ENCODE results near the gene CNTNAP5.

DNA sequence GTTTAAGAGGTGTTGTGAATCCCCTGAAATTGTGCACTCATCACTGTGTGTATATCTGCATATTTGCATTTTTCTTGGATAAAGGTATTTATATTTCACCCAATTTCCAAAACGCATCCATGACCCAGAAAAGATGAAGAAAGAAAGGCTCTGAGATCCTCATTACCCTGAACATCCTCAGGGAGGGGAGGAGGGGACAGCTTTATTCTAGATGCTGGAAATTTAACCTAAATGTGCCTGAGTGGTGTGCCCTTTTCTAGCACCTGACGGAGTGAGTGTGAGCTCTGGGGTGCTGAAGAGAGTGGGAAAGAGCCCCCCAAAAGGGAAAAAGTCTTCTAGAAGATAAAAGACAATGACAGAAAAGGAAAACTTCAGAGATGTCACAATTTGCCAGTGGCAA, 20.8 kb downstream of the CNTNAP5 start:
- TF ChIP-seq POLR2A (IDR thresholded peaks at IDR 0.05): no peak
- TF ChIP-seq, protein P1, sequence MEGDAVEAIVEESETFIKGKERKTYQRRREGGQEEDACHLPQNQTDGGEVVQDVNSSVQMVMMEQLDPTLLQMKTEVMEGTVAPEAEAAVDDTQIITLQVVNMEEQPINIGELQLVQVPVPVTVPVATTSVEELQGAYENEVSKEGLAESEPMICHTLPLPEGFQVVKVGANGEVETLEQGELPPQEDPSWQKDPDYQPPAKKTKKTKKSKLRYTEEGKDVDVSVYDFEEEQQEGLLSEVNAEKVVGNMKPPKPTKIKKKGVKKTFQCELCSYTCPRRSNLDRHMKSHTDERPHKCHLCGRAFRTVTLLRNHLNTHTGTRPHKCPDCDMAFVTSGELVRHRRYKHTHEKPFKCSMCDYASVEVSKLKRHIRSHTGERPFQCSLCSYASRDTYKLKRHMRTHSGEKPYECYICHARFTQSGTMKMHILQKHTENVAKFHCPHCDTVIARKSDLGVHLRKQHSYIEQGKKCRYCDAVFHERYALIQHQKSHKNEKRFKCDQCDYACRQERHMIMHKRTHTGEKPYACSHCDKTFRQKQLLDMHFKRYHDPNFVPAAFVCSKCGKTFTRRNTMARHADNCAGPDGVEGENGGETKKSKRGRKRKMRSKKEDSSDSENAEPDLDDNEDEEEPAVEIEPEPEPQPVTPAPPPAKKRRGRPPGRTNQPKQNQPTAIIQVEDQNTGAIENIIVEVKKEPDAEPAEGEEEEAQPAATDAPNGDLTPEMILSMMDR (IDR thresholded peaks at IDR 0.05): no peak
